NCI-H526 treated with DMSO at 0.1 percent for 48 hours (cell line): ENCODE measurements around the gene MYOT.
"Not testable (repeated sequence)": the region's sequence is repeated elsewhere in the genome, so short reads cannot be mapped to it uniquely, and the experiment has no call there.

Experiments used
- DNase-seq: peaks from one replicate; lab custom pipeline; 2025; lab: John Stamatoyannopoulos, UW

The MYOT gene

DNA sequence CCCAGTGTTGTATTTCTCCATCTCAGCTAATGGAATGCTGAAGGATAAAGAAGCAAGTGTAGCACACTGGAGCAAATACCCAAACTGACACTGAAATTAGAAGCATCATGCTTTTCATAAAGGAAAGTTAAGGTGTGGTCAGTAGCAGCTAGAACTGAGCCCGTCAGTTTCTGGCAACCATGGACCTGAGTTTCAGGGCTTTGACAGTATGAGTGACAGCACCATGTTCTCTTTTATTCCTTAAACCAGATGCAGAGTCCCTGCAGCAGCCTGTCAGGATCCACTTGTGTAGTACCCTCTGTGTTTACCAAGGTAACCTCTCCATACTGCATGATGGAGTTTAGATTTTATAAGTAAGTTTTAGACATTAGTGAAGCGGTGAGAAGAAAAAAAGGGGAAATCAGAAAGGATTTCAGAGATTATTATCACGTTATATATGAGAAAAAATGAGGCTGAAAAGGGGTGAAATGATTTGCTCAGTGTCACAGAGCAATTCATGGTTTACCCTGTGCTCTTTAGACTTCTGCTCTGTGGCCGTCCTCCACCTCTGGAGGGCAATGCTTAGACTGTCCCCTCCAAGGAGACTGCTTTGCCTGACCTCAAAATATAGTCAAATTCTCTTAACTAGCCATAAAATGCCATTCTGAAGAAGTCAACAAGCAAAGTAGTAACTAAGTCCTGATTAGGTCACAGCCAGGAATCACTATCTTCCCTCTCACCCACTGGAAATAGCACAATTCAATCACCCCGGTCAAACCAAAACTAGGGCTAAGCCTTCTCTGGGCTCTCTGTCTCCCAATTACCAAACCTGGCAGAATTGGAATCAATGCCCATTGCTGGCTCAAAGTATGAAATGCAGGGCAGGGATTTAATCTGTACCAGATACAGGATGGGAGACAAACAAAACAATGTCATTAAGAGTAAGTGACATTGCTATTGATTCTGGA lies 10.5 kb upstream of the MYOT start:
- DNase-seq, result no peak

- no peak for DNase-seq
These were observed 9.3 kb upstream of the MYOT start for GRCh38 chr5:137858223-137858916.

- no peak for DNase-seq
These were observed 8.7 kb upstream of the MYOT start for GRCh38 chr5:137858954-137859353.

- no peak for DNase-seq
These were observed 5.4 kb upstream of the MYOT start for GRCh38 chr5:137862251-137862650.

GRCh38 chr5:137863653-137864052 lies 4.0 kb upstream of the MYOT start:
- not testable (repeated sequence) for DNase-seq

DNA sequence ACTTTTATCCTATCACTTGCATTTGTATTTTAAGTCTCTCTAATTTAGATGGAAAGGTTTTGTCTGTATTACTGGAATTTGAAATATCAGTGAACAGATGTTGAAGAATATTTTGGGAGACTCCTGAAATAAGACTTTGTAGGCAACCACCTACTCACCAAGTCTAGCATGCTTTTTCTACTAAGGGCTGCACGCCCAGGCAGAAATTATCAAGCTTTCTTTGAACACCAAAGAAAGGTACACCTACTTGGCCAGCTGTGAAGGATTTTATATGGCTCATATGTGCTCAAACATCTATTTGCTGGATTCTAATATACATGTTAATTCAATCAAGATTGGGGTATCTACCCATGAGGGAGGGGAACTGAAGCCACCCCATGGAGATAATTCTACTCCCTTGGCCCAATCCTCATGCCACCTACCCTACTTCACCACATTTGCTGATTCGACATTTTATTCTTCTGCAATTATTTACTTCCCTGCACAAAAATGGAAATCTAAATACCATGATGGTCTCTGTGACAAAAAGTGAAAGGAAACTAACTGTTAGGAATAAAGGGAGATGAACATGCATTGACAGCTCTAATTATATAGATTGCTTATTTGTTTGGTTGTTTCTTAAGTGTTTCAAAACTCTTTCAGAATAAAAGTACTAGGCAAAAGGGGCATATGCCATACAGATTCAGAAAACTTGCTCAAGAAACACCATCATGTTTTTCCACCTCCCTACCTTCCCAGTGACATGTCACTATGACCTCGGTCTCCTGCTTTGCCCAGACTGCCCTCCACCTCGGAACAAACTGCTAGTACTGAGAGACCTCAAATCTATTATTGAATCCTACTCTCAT lies 895 bp upstream of the MYOT start:
- no peak for DNase-seq

- DNase-seq, result no peak
These were observed 3.1 kb downstream of the MYOT start for GRCh38 chr5:137870647-137871339.

DNA sequence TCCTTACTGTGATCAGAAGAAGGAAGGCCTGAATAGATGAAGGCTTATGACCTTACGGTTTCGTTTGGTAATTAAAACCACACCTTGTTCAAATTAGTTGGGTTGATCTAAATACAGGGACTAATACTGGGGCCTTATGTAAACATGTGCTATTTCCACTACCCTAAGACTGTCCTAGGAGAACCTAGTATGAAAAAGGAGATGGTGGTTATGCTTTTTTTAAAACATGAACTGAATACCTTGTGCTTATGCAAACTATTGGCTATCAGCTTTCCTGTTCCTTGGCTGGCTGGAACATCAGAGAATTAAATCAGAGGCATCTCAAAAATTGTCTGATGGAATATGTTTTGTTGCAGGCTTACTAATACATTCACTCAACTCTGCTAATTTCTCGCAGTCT lies 3.9 kb downstream of the MYOT start:
- DNase-seq, result no peak

GRCh38 chr5:137872466-137872865 lies 4.8 kb downstream of the MYOT start:
- DNase-seq, result no peak

DNA sequence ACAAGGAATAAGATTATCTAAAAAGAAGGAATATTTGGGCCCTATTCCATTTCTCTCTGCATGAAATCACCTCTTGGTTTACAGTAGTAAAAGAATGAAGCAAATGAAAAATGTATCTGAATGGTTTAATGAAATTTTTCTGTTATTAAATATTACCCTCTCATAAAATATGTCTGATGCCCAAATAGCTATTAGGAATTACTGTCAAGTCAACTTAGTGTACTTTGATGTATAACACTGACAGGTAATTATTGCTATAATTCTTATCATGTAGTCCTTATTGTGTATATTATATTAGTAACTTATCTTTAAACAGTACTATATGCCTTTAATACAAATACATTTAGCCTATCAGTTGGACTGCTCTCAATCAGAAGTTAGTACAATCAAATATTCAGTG lies 8.4 kb downstream of the MYOT start:
- no peak for DNase-seq

DNA sequence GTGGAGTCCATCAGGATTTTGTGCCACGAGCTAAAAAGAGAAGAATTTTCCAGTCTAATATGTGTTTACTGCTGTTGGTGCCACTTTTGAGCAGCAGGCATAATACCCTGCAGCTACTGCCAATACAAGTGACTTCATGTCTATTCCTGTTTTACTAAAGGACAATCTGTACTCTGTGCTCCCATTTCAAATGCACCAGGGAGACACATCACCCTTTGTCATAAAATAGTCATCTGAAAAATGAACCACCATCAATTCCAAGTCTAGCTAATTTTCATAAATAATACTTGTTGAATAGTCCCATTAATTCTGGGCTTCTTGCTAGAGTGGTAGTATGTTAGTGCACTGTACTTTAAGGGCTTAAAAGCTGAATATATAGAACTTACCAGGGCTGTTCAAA lies 12.7 kb downstream of the MYOT start:
- no peak for DNase-seq

GRCh38 chr5:137887831-137888230 lies 20.2 kb downstream of the MYOT start:
- DNase-seq, result no peak

DNA sequence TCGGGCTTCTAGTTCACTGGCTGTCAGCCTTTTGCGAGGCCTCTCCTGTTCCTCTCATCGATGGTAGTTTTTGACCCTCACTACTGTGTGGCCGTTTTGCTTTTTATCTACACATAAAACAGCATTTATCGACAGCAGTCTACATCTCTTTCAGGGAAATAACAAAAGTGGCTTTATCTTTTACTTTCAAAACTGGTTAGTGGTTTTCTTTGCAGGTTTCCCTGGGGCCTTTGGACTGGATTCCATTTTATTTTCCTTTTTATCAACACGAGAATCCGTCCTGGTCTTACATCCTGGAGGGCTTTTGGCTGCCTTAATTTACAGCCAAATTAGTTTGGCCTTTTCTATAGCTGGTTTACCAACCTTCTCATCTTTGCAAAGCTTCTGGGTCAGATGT lies 20.8 kb downstream of the MYOT start:
- DNase-seq, result no peak

GRCh38 chr5:137888863-137889759 lies 21.5 kb downstream of the MYOT start, which contains the start of gene PKD2L2:
Gene PKD2L2 (plus strand): TSS chr5:137889457. CDS start chr5:137889492, 35 bp downstream.
- no peak for DNase-seq

- DNase-seq, result no peak
These were observed 23.2 kb downstream of the MYOT start for GRCh38 chr5:137890845-137891244.

- DNase-seq, result no peak
These were observed 24.2 kb downstream of the MYOT start for GRCh38 chr5:137891849-137892248.

GRCh38 chr5:137894586-137894985 lies 26.9 kb downstream of the MYOT start:
- no peak for DNase-seq

- no peak for DNase-seq
These were observed 28.9 kb downstream of the MYOT start for GRCh38 chr5:137896560-137896959.

DNA sequence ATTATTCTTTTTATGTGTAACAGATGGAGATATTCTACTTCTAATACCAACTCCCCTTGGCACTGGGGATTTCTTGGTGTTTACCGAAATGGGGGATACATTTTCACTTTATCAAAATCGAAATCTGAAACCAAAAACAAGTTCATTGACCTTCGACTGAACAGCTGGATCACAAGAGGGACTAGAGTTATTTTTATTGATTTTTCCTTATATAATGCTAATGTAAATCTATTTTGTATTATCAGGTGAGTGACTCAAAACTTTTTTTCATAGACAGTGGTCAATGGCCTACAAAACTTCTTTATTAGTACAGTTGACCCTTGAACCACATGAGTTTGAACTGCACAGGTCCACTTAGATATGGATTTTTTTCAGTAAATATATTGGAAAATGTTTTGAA lies 31.8 kb downstream of the MYOT start:
- DNase-seq, result no peak

GRCh38 chr5:137901011-137901817 lies 33.6 kb downstream of the MYOT start:
- DNase-seq, result no peak
